H1 (cell line): ENCODE measurements around the gene CDK10. TPM values are rescaled to one million over a fixed set of nuclear protein-coding genes. Genes with fewer than 3 reads are reported as not detected.

Source experiments
- CTCF ChIA-PET: fragments of 300-600 bp; sonication (Branson Sonifier 250); formaldehyde crosslinking; loops from one replicate; lab custom pipeline; 2021; ENCODE audit not compliant: partially characterized antibody; lab: Charles Lee
- POLR2A ChIA-PET: fragments of 300-600 bp; sonication (Branson Sonifier 250); formaldehyde crosslinking; loops from one replicate; lab custom pipeline; 2021; ENCODE audit warnings: inconsistent platforms; ENCODE audit not compliant: partially characterized antibody; lab: Charles Lee
- DNase-seq, 2 experiments: peaks; one replicate each; pipeline versions ENCODE4 v3.0.0 to v3.0.0-alpha.2; 2010 to 2022; ENCODE audit warnings: low spot score in 2 of 2, low read depth in 1 of 2, mixed read lengths in 1 of 2
- FAIRE-seq: peaks from 2 replicates; lab custom pipeline; 2011; peaks lifted over from hg19 to GRCh38; lab: Jason Lieb, UNC
- H2AFZ ChIP-seq: 2 replicates; pipeline ENCODE4 v1.8.1; 2012; ENCODE audit warnings: low read length, inconsistent platforms
- H2AK5ac ChIP-seq: 2 replicates; pipeline ENCODE4 v1.6.1; 2013; ENCODE audit warnings: low read depth, low read length
- H2BK120ac ChIP-seq: replicated peaks from 2 replicates; pipeline ENCODE3; 2013; ENCODE audit warnings: low read depth, low read length, inconsistent platforms
- H2BK12ac ChIP-seq: 2 replicates; pipeline ENCODE4 v1.6.1; 2013; ENCODE audit warnings: low read depth, low read length
- H2BK15ac ChIP-seq: 2 replicates; pipeline ENCODE4 v1.6.1; 2013; ENCODE audit warnings: low read length
- H2BK20ac ChIP-seq: 2 replicates; pipeline ENCODE4 v1.6.1; 2013; ENCODE audit warnings: low read length
- H2BK5ac ChIP-seq: 2 replicates; pipeline ENCODE4 v1.6.1; 2013; ENCODE audit warnings: low read depth, low read length
- H3K14ac ChIP-seq: 2 replicates; pipeline ENCODE4 v1.6.1; 2013; ENCODE audit warnings: inconsistent platforms; ENCODE audit not compliant: insufficient read length
- H3K18ac ChIP-seq: 2 replicates; pipeline ENCODE4 v1.6.1; 2013; ENCODE audit warnings: low read length; ENCODE audit errors: extremely low read depth
- H3K23ac ChIP-seq: 2 replicates; pipeline ENCODE4 v1.6.1; 2013; ENCODE audit warnings: inconsistent platforms; ENCODE audit not compliant: insufficient read length
- H3K23me2 ChIP-seq: 2 replicates; pipeline ENCODE4 v1.6.1; 2013; ENCODE audit warnings: low read depth, low read length
- H3K27ac ChIP-seq: 2 replicates; pipeline ENCODE4 v1.6.1; 2011; ENCODE audit warnings: low read depth, low read length, inconsistent platforms
- H3K27me3 ChIP-seq, 4 experiments: replicated peaks in 1 of 4; 1 replicate in 1 of 4; 2 replicates in 3 of 4; pipeline versions ENCODE4 v1.6.1 to v1.8.1; 2011 to 2013; ENCODE audit warnings: low read length in 3 of 4, mild to moderate bottlenecking in 3 of 4, inconsistent platforms in 2 of 4, mixed read lengths in 2 of 4, moderate library complexity in 1 of 4; ENCODE audit not compliant: control insufficient read depth in 3 of 4, insufficient read depth in 3 of 4; ENCODE audit errors: extremely low read depth in 1 of 4
- H3K36me3 ChIP-seq, 4 experiments: 2 replicates each; pipeline versions ENCODE4 v1.6.1 to v1.8.1; 2011 to 2013; ENCODE audit warnings: mild to moderate bottlenecking in 4 of 4, low read length in 3 of 4, moderate library complexity in 2 of 4, control low read depth in 1 of 4, inconsistent platforms in 1 of 4; ENCODE audit not compliant: insufficient read depth in 4 of 4, control insufficient read depth in 2 of 4
- H3K4ac ChIP-seq: replicated peaks from 2 replicates; pipeline ENCODE3; 2013; ENCODE audit warnings: low read length, low read depth, mixed read lengths, inconsistent platforms; ENCODE audit not compliant: insufficient read length
- H3K4me1 ChIP-seq, 4 experiments: replicated peaks in 1 of 4; 1 replicate in 1 of 4; 2 replicates in 3 of 4; pipeline versions ENCODE4 v1.6.1 to v1.8.1; 2011 to 2013; ENCODE audit warnings: low read length in 3 of 4, inconsistent platforms in 2 of 4, mixed read lengths in 1 of 4; ENCODE audit not compliant: insufficient read depth in 4 of 4, control insufficient read depth in 3 of 4
- H3K4me2 ChIP-seq, 2 experiments: 2 replicates each; pipeline versions ENCODE4 v1.6.1 to v1.8.1; 2011 to 2013; ENCODE audit warnings: low read depth in 2 of 2, low read length in 2 of 2, control low read depth in 1 of 2, inconsistent platforms in 1 of 2, mild to moderate bottlenecking in 1 of 2; ENCODE audit not compliant: insufficient read depth in 1 of 2
- H3K4me3 ChIP-seq, 4 experiments: fragments of 200-600, 300-600 bp in 1 of 4; sonication (generic), shearing (Covaris generic), sonication (Bioruptor Twin) in 1 of 4; 2 replicates each; pipeline versions ENCODE4 v1.5.1 to v1.8.1; 2011 to 2016; ENCODE audit warnings: low read length in 4 of 4, low read depth in 3 of 4, control low read depth in 2 of 4, inconsistent platforms in 2 of 4, mild to moderate bottlenecking in 2 of 4, mixed read lengths in 1 of 4, moderate library complexity in 1 of 4; ENCODE audit not compliant: insufficient read depth in 2 of 4; ENCODE audit errors: extremely low read depth in 1 of 4
- H3K56ac ChIP-seq: replicated peaks from 2 replicates; pipeline ENCODE3; 2013; ENCODE audit warnings: low read depth, mild to moderate bottlenecking, mixed read lengths, low read length, inconsistent platforms; ENCODE audit not compliant: insufficient read length
- H3K79me1 ChIP-seq: 2 replicates; pipeline ENCODE4 v1.6.1; 2013; ENCODE audit warnings: low read depth, low read length, control low read depth
- H3K79me2 ChIP-seq, 2 experiments: 2 replicates each; pipeline versions ENCODE4 v1.6.1 to v1.8.1; 2012 to 2013; ENCODE audit warnings: low read length in 2 of 2, mild to moderate bottlenecking in 2 of 2, inconsistent platforms in 1 of 2; ENCODE audit not compliant: insufficient read depth in 2 of 2, control insufficient read depth in 1 of 2
- H3K9ac ChIP-seq, 4 experiments: replicated peaks in 1 of 4; 1 replicate in 1 of 4; 2 replicates in 3 of 4; pipeline versions ENCODE4 v1.6.1 to v1.8.1; 2011 to 2013; ENCODE audit warnings: low read depth in 3 of 4, low read length in 3 of 4, control low read depth in 2 of 4, mild to moderate bottlenecking in 2 of 4, moderate library complexity in 2 of 4, inconsistent platforms in 1 of 4; ENCODE audit errors: extremely low read depth in 1 of 4
- H3K9me3 ChIP-seq, 2 experiments: 2 replicates each; pipeline versions ENCODE4 v1.6.1 to v1.8.1; 2012 to 2013; ENCODE audit warnings: mild to moderate bottlenecking in 2 of 2, moderate library complexity in 2 of 2, control low read depth in 1 of 2, inconsistent platforms in 1 of 2, low read depth in 1 of 2, low read length in 1 of 2, mixed read lengths in 1 of 2; ENCODE audit not compliant: insufficient read depth in 2 of 2
- H4K20me1 ChIP-seq, 2 experiments: replicated peaks in 1 of 2; 2 replicates each; pipeline versions ENCODE3 to v1.8.1; 2011 to 2013; ENCODE audit warnings: inconsistent platforms in 2 of 2, low read length in 2 of 2, mild to moderate bottlenecking in 1 of 2; ENCODE audit not compliant: insufficient read depth in 2 of 2, control insufficient read depth in 1 of 2
- H4K5ac ChIP-seq: 2 replicates; pipeline ENCODE4 v1.6.1; 2013; ENCODE audit warnings: low read length, low read depth, mixed read lengths, inconsistent platforms; ENCODE audit not compliant: insufficient read length
- H4K8ac ChIP-seq: 2 replicates; pipeline ENCODE4 v1.8.0; 2013; ENCODE audit warnings: mild to moderate bottlenecking, moderate library complexity, low read length, inconsistent platforms; ENCODE audit not compliant: insufficient read depth; ENCODE audit errors: extremely low read depth
- H4K91ac ChIP-seq: replicated peaks from 2 replicates; pipeline ENCODE3; 2013; ENCODE audit warnings: low read length, mixed read lengths, inconsistent platforms; ENCODE audit not compliant: insufficient read length
- ASH2L ChIP-seq: fragments of 200-600, 300-600 bp; sonication (generic); IDR thresholded peaks from one replicate; pipeline ENCODE4 v1.7.1; 2017; ENCODE audit warnings: low read length
- BRCA1 ChIP-seq: IDR thresholded peaks from 2 replicates; pipeline ENCODE4 v1.6.1; 2012; ENCODE audit warnings: low read depth, low read length, improper control_type of control experiment
- CEBPB ChIP-seq: IDR thresholded peaks from 2 replicates; pipeline ENCODE4 v1.6.1; 2012; ENCODE audit warnings: low read depth, low read length
- CHD2 ChIP-seq: IDR thresholded peaks from 2 replicates; pipeline ENCODE4 v1.6.1; 2012; ENCODE audit warnings: low read length, improper control_type of control experiment
- CREB1 ChIP-seq: IDR thresholded peaks from 2 replicates; pipeline ENCODE4 v1.6.1; 2012; ENCODE audit warnings: inconsistent platforms
- RBBP5 ChIP-seq: IDR thresholded peaks from 2 replicates; pipeline ENCODE4 v1.7.1; 2012; ENCODE audit warnings: low read depth, mild to moderate bottlenecking, inconsistent platforms, low read length, moderate library complexity, borderline replicate concordance
- TAF7 ChIP-seq: optimal IDR thresholded peaks from 2 replicates; pipeline ENCODE3; 2011; ENCODE audit warnings: low read depth, mild to moderate bottlenecking, inconsistent platforms, low read length, moderate library complexity, borderline replicate concordance
- USF2 ChIP-seq: IDR thresholded peaks from 2 replicates; pipeline ENCODE4 v1.6.1; 2011; ENCODE audit warnings: low read length, improper control_type of control experiment
- YY1 ChIP-seq: IDR thresholded peaks from 2 replicates; pipeline ENCODE4 v1.6.1; 2011; ENCODE audit warnings: low read depth, mild to moderate bottlenecking, low read length
- WGBS, 2 experiments: shearing (Covaris generic) in 1 of 2; methylation state at CpG; one replicate each; pipeline versions ENCODE4 v1.1.6 to v1.1.7; 2013 to 2015; ENCODE audit warnings: low lambda C conversion rate in 2 of 2, mixed read lengths in 2 of 2, inconsistent platforms in 1 of 2, low coverage in 1 of 2, missing lambda C conversion rate in 1 of 2; ENCODE audit not compliant: insufficient replicate concordance in 2 of 2, insufficient coverage in 1 of 2, insufficient read length in 1 of 2; ENCODE audit errors: extremely low coverage in 1 of 2, missing lambda C conversion rate in 1 of 2; 5-methylcytosine and 5-hydroxymethylcytosine counted together
- polyA plus RNA-seq, 7 experiments: library from polyadenylated mRNA; depleted of rRNA in 3 of 7; stranded (reverse) in 5 of 7; unstranded in 2 of 7; fragments of >200 nt in 5 of 7; fragments of 200-250 nt in 2 of 7; gene quantifications; 1 replicate in 5 of 7; 2 replicates in 1 of 7; 4 replicates in 1 of 7; pipeline versions ENCODE4 v1.2.1 to v1.2.3, GENCODE V29; 2011 to 2013; ENCODE audit warnings: missing spikeins in 2 of 7, mixed read lengths in 2 of 7
- total RNA-seq: library from RNA; stranded (reverse); fragmentation: NEBNext Ultra II Directional; extraction: Animal tissue kit (Norgen Biotek cat#: 25700); gene quantifications from 2 replicates; pipeline ENCODE4 v1.2.1, GENCODE V29; 2021
- TF ChIP-seq, protein P1 (sequence below): IDR thresholded peaks from 2 replicates; pipeline ENCODE4 v1.6.1; 2011; ENCODE audit warnings: low read depth, mild to moderate bottlenecking, low read length; ENCODE audit not compliant: insufficient read depth

CDK10 gene
- total and polyA plus RNA-seq, 2 of the 8 experiments (the other 6 are each of a cell fraction or from before 2014, with no cell fraction given), result 49.5 to 83.9 TPM

- Histone ChIP-seq H3K79me1 (0 out of 2 replicates have a peak, but pooled peaks cover 2% of the 10 kb centered on the region), H3K18ac (peak overlapping the region; percentile 27; the same call in 1 of the 2 replicates)
- FAIRE-seq, result no peak
- TF ChIP-seq CHD2 (no peak), YY1 (no peak), USF2 (no peak), TAF7 (no peak), CEBPB (no peak), RBBP5 (no peak), BRCA1 (no peak), CREB1 (no peak), ASH2L (no peak)
- TF ChIP-seq, protein P1, sequence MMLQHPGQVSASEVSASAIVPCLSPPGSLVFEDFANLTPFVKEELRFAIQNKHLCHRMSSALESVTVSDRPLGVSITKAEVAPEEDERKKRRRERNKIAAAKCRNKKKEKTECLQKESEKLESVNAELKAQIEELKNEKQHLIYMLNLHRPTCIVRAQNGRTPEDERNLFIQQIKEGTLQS, result no peak
Measured at GRCh38 chr16:89709716-89710432, 23.4 kb downstream of the CDK10 start.

More at GRCh38 chr16:89709716-89710432, 23.4 kb downstream of the CDK10 start:
- H3K4me3 ChIP-seq, result 0 out of 8 replicates have a peak overlapping the region, but pooled peaks of 1 of the 4 experiments have one; percentile 9
- peaks cover 0 to 18% (median 13%) of the 10 kb centered on the region in 4 experiments; a peak in 6 of 7 replicates for H3K4me1 ChIP-seq
- peak overlapping the region; percentile 94; the same call in 1 of the 2 replicates for H2BK12ac ChIP-seq
- no peak overlapping the region for H4K5ac ChIP-seq
- H3K14ac ChIP-seq, result no peak overlapping the region
- H3K79me2 ChIP-seq, result no peaks in the 10 kb centered on the region
- H3K9me3 ChIP-seq, result no peaks in the 10 kb centered on the region
- no peak overlapping the region for H4K8ac ChIP-seq
- no peak overlapping the region for H2AFZ ChIP-seq
- H4K20me1 ChIP-seq, result peaks cover 2 to 6% of the 10 kb centered on the region in 2 experiments
- no peak overlapping the region for H2AK5ac ChIP-seq
- H3K36me3 ChIP-seq, result peaks cover 0 to 6% (median 3%) of the 10 kb centered on the region in 4 experiments; a peak in 2 of 8 replicates
- H3K23ac ChIP-seq, result no peak overlapping the region
- H2BK15ac ChIP-seq, result peak overlapping the region; percentile 46; the same call in 1 of the 2 replicates
- H3K27me3 ChIP-seq, result peaks cover 0 to 3% (median under 1%) of the 10 kb centered on the region in 4 experiments; a peak in 4 of 7 replicates
- H2BK120ac ChIP-seq, result no peak overlapping the region
- H3K23me2 ChIP-seq, result peaks cover 3% of the 10 kb centered on the region; the same call in 1 of the 2 replicates
- ChIA-PET POLR2A (interaction anchor here (0.5 to 16.7 kb wide), 8 partner anchors 7 to 112 kb away, joined by 3 to 193 read pairs (median 6); partner anchors contain the start of genes CDK10 and VPS9D1), CTCF (interaction anchor here (1.0 to 7.2 kb wide), 8 partner anchors 10 to 151 kb away, joined by 3 to 69 read pairs (median 6); partner anchors contain the start of gene SPATA2L)
- no peak overlapping the region for H3K27ac ChIP-seq
- H3K4ac ChIP-seq, result no peak overlapping the region
- H3K56ac ChIP-seq, result no peak overlapping the region
- WGBS, 2 experiments, result 94% methylated on average over 19 of the region's 19 CpGs; no CpG with 5 or more reads in 1 of the 2 experiments
- H4K91ac ChIP-seq, result peak overlapping the region; percentile 15
- peak overlapping the region; percentile 71; the same call in 1 of the 2 replicates for H2BK5ac ChIP-seq
- 0 out of 4 replicates have a peak overlapping the region, but pooled peaks of 1 of the 2 experiments have one; percentile 6 for H3K4me2 ChIP-seq
- no peak overlapping the region for H3K9ac ChIP-seq
- no peak for DNase-seq
- H2BK20ac ChIP-seq, result no peak overlapping the region
